Stimulated activated CD4-positive, alpha-beta T cell treated with anti-CD3 and anti-CD28 coated beads, Interleukin-1b, Interleukin-23, amount 100 ng/mL, for 48 hours (primary cell): Measurements from ENCODE around the gene IL4I1.
A peak's percentile ranks its signal among the peaks of the same experiment; 100 is the strongest.

ENCODE experiments used
- DNase-seq: peaks from one replicate; pipeline ENCODE4 v3.0.0-alpha.2; 2020

Gene IL4I1

GRCh38 chr19:49862391-49863253 lies 34.1 kb downstream of the IL4I1 start:
- no peak for DNase-seq

- no peak for DNase-seq
Observed at GRCh38 chr19:49861541-49862378, 34.9 kb downstream of the IL4I1 start.

GRCh38 chr19:49861107-49861506 lies 35.6 kb downstream of the IL4I1 start:
- DNase-seq: no peak

GRCh38 chr19:49860336-49861102 lies 36.2 kb downstream of the IL4I1 start:
- DNase-seq: no peak

- no peak for DNase-seq
Observed at GRCh38 chr19:49859682-49860335, 36.9 kb downstream of the IL4I1 start.

GRCh38 chr19:49858088-49858985 lies 38.4 kb downstream of the IL4I1 start:
- no peak for DNase-seq

GRCh38 chr19:49857838-49858087 lies 38.9 kb downstream of the IL4I1 start:
- DNase-seq: no peak

- DNase-seq: no peak
Observed at GRCh38 chr19:49857061-49857837, 39.4 kb downstream of the IL4I1 start.

- DNase-seq: no peak
Observed at GRCh38 chr19:49856574-49857021, 40.1 kb downstream of the IL4I1 start.

- DNase-seq: no peak
Observed at GRCh38 chr19:49855676-49856573, 40.8 kb downstream of the IL4I1 start.

- DNase-seq: no peak
Observed at GRCh38 chr19:49855277-49855675, 41.4 kb downstream of the IL4I1 start.

- DNase-seq: no peak
Observed at GRCh38 chr19:49854378-49855263, 42.1 kb downstream of the IL4I1 start.

GRCh38 chr19:49853852-49854377 lies 42.8 kb downstream of the IL4I1 start:
- DNase-seq: no peak

- DNase-seq: no peak
Observed at GRCh38 chr19:49852631-49853126, 44.0 kb downstream of the IL4I1 start.

GRCh38 chr19:49851456-49852259 lies 45.0 kb downstream of the IL4I1 start:
- DNase-seq: no peak

GRCh38 chr19:49850487-49851342 lies 46.0 kb downstream of the IL4I1 start, which contains the start of gene PTOV1:
Gene PTOV1, plus strand, starts transcription at chr19:49851159.
- DNase-seq: peak; percentile 90

GRCh38 chr19:49850221-49850486 lies 46.5 kb downstream of the IL4I1 start:
- DNase-seq: no peak
